NCI-H2107 (cell line): ENCODE measurements around the gene KIF21B.

Source experiments
- DNase-seq: peaks from one replicate; lab custom pipeline; 2025; lab: John Stamatoyannopoulos, UW

The KIF21B gene

GRCh38 chr1:201048521-201048920 lies 25.0 kb upstream of the KIF21B start:
- DNase-seq = no peak

GRCh38 chr1:201044119-201044518 lies 20.6 kb upstream of the KIF21B start:
- no peak for DNase-seq

GRCh38 chr1:201042779-201043461 lies 19.4 kb upstream of the KIF21B start:
- peak; percentile 51 for DNase-seq

GRCh38 chr1:201041011-201041410 lies 17.5 kb upstream of the KIF21B start:
- no peak for DNase-seq

- no peak for DNase-seq
These were observed 16.4 kb upstream of the KIF21B start for GRCh38 chr1:201039876-201040275.

GRCh38 chr1:201039418-201039817 lies 15.9 kb upstream of the KIF21B start:
- no peak for DNase-seq

- no peak for DNase-seq
These were observed 14.8 kb upstream of the KIF21B start for GRCh38 chr1:201038186-201038876.

GRCh38 chr1:201036188-201036842 lies 12.8 kb upstream of the KIF21B start:
- no peak for DNase-seq

- no peak for DNase-seq
These were observed 11.2 kb upstream of the KIF21B start for GRCh38 chr1:201034671-201035070.

GRCh38 chr1:201032408-201032807 lies 8.9 kb upstream of the KIF21B start:
- no peak for DNase-seq

- DNase-seq = no peak
These were observed 5.0 kb upstream of the KIF21B start for GRCh38 chr1:201028461-201028889.

- DNase-seq = no peak
These were observed 3.3 kb upstream of the KIF21B start for GRCh38 chr1:201026836-201027235.

GRCh38 chr1:201026234-201026633 lies 2.7 kb upstream of the KIF21B start:
- DNase-seq = no peak

- DNase-seq = no peak
These were observed 2.1 kb upstream of the KIF21B start for GRCh38 chr1:201025571-201026002.

- DNase-seq = no peak
These were observed 1.1 kb upstream of the KIF21B start for GRCh38 chr1:201024625-201024998.

GRCh38 chr1:201023920-201024624 lies 558 bp upstream of the KIF21B start:
- DNase-seq = no peak

GRCh38 chr1:201022820-201023516 lies 546 bp downstream of the KIF21B start:
- DNase-seq = no peak

GRCh38 chr1:201022493-201022819 lies 1.1 kb downstream of the KIF21B start:
- no peak for DNase-seq

- DNase-seq = peak; percentile 23
These were observed 1.7 kb downstream of the KIF21B start for GRCh38 chr1:201021630-201022492.

GRCh38 chr1:201020721-201021629 lies 2.5 kb downstream of the KIF21B start:
- no peak for DNase-seq
